ENCODE data around the gene CES3. TPM values are rescaled to one million over a fixed set of nuclear protein-coding genes. Genes with fewer than 3 reads are reported as not detected.

The CES3 gene
- total RNA-seq, 1 experiment from 2014 or later, result not detected

DNA sequence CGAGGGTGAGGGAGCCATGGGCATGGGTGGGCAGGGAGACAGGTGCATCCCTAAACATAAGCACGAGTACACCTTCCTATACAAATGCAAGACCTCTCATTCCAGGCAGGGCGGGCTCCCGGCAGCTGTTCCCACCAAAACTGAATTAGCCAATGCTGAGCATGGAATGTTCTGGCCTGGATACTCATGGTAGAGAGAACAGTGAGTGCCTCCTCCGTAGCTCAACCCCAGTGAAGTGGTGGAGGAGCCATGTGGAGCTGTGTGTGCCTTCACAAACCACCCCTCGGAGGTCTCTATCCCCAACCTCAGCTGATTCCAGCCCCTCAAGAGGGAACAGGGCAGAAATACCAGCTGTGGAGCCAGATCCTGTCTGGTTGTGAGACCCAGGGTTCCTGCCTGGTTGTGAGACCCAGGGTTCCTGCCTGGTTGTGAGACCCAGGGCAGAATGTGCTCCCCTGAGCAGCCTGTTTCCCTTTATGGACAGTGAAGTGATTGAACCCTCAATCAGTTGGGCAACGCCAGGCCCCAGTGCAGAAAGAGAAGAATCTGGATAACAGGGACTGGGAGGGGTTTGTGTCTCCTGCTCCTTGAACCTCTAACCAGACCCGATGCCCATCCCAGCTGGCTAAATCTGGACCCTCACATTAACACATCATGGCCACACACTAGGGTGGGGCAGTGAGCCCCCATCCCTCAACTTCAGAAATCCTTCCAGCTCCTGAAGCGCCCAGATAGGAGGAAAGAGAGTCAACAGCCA lies 40.0 kb upstream of the CES3 start:
- no peak for DNase-seq (ENCODE audit: low read depth in 1 of 2, low spot score in 2 of 2)
- no peak overlapping the region for H3K27ac ChIP-seq
- H3K4me1 ChIP-seq (replicated peaks), result peaks cover 14% of the 10 kb centered on the region
- H3K36me3 ChIP-seq, result no peaks in the 10 kb centered on the region
- H3K27me3 ChIP-seq (replicated peaks), result peaks cover 23% of the 10 kb centered on the region
- H3K9me3 ChIP-seq (replicated peaks), result 0 out of 2 replicates have a peak, but pooled peaks cover 4% of the 10 kb centered on the region
- H3K4me3 ChIP-seq, result no peak overlapping the region

DNA sequence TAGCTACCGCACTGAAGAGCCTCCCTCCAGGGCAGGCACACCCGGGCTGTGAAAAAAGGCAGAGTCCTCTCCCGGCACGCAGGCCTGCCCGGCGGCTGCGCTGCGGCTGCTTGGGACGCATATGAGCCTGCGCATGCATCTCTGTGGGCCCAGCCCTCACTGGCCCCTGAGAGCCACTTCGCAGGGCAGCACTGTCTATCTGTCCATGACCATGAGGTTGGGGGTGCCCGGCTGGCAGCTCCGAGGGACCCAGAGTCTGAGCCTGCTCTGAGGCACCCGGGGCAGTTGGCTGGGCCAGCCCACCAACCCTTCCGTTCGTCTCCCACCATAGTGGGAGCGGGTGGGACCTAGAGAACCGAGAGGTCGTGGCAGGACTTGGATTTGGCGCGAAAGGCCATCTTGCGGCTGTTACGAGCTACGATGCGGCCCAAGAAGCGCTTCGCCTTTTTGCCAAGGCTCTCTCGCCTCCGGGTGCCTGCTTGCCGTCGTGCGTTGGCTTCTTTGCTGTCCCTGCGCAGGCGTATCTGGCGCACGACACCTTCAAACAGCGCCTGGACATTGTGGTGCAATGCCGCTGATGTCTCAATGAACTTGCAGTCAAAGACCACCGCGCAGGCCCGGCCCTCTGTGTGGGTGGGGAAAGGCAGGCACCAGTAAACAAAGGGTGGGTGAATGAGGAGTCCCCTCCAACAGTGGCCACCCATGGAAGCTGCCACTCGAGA lies 39.2 kb upstream of the CES3 start:
- H3K9me3 ChIP-seq (replicated peaks), result 0 out of 2 replicates have a peak, but pooled peaks cover 4% of the 10 kb centered on the region
- H3K4me3 ChIP-seq, result no peak overlapping the region
- H3K4me1 ChIP-seq (replicated peaks), result peaks cover 17% of the 10 kb centered on the region
- no peak overlapping the region for H3K27ac ChIP-seq
- DNase-seq (ENCODE audit: low read depth in 1 of 2, low spot score in 2 of 2), result no peak
- H3K36me3 ChIP-seq, result no peaks in the 10 kb centered on the region
- peaks cover 21% of the 10 kb centered on the region for H3K27me3 ChIP-seq (replicated peaks)

DNA sequence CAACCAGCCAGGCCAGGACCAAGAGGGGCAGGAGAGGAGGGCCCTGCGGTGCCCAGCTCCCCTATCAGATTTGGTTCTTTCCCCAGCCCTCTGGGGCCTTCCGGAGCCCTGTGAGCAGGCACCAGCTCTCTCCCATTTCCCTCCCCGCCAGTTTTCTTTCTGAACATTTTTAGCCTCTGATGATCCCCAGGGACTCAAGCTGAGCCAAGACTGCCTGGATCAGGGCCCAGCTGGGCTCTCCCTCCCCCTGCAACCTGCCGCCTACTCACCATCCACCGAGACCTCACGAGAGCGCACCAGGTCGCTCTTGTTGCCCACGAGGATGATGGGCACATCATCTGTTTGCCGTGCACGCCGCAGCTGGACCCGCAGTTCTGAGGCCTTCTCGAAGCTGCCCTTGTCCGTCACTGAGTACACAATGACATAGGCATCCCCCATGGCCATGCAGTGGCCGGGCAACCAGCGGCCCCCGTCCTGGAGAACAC lies 37.8 kb upstream of the CES3 start:
- no peak overlapping the region for H3K27ac ChIP-seq
- H3K4me3 ChIP-seq, result no peak overlapping the region
- H3K4me1 ChIP-seq (replicated peaks), result peaks cover 25% of the 10 kb centered on the region
- peaks cover 21% of the 10 kb centered on the region for H3K27me3 ChIP-seq (replicated peaks)
- no peak for DNase-seq (ENCODE audit: low read depth in 1 of 2, low spot score in 2 of 2)
- no peaks in the 10 kb centered on the region for H3K36me3 ChIP-seq
- H3K9me3 ChIP-seq (replicated peaks), result 0 out of 2 replicates have a peak, but pooled peaks cover 4% of the 10 kb centered on the region

DNA sequence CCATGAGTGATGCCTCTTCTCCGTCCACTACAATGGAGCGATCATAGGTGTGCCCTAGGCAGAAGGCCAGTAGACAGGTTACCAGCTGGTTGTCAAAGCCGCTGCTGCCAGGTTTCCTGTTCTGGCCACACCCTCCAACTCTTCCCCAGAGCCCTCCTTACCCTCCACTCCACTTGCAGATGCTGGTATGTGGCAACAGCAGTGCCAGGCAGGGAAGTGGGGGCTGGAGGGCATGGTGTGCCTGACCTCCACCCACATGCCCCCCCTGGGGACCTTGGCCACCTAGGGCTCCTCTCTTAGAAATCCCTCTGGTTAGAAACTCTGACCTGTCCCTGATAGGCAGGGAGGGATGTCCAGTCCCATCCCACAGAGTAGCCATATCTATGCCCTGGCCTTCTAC lies 37.2 kb upstream of the CES3 start:
- H3K27me3 ChIP-seq (replicated peaks), result peaks cover 21% of the 10 kb centered on the region
- H3K4me3 ChIP-seq, result no peak overlapping the region
- no peak for DNase-seq (ENCODE audit: low read depth in 1 of 2, low spot score in 2 of 2)
- H3K4me1 ChIP-seq (replicated peaks), result peaks cover 25% of the 10 kb centered on the region
- 0 out of 2 replicates have a peak, but pooled peaks cover 4% of the 10 kb centered on the region for H3K9me3 ChIP-seq (replicated peaks)
- H3K27ac ChIP-seq, result no peak overlapping the region
- no peaks in the 10 kb centered on the region for H3K36me3 ChIP-seq

DNA sequence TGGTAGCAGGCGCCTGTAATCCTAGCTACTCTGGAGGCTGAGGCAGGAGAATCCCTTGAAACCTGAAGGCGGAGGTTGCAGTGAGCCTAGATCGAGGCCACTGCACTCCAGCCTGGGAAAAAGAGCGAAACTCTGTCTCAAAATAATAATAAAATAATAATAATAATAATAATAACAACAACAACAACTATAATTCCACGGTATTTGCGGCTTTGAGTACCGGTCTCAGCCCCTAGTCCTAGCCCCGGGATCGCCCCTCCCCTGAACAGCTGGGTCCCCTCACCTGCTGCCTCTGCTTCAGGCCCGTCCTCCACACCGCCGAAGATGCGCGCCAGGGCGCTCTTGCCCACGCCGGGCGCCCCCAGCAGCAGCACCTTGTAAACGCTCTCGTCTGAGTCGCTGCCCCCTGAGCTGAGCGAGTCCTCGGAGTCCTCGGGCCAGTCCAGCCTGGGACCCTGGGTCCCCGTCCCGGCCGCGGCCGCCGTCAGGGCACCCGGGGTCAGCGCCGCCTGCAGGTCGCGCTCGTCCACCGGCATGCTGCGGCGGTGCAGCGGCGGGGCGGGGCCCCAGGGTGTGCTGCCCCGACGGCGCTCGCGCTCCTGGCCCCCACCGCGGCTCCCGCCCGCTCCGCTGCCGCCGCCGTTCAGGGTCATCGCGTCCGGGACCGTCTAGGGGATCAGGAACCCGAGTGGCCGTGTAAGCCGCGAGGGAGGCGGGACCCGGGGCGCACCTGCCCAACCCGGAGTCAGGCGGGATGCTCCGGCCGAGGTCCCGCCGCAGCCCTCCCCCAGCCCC lies 36.3 kb upstream of the CES3 start:
- Histone ChIP-seq H3K27me3 (replicated peaks) (peaks cover 21% of the 10 kb centered on the region), H3K4me3 (peak overlapping the region; percentile 33), H3K36me3 (no peaks in the 10 kb centered on the region), H3K4me1 (replicated peaks) (peaks cover 25% of the 10 kb centered on the region), H3K27ac (no peak overlapping the region), H3K9me3 (replicated peaks) (0 out of 2 replicates have a peak, but pooled peaks cover 4% of the 10 kb centered on the region)
- DNase-seq (ENCODE audit: low read depth in 1 of 2, low spot score in 2 of 2), result no peak

DNA sequence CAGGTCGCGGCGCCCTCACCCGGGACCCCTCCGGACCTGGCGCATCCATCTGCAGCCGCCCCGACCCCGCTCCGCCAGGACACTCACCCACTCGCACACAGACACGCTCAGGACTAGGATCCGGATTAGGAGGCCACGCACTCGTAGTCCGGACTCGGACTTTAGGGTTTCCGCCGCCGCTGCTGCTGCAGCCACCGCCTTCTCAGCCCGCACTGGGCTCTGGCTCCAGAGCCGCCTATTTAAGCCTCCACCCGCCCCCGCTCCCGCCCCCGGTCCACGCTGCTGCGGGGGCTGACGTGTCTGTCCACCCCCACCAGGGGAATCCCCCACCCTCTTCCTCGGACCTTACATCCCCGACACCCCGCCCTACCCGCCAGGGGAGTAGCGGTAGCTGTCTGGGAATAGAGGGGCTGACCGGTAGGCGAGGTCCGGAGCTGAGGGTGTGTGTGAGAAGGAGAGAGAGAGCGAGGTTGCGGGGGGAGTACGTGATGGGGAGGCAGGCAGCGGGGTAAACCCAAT lies 35.7 kb upstream of the CES3 start, which contains the start of gene RRAD:
RRAD (minus strand) TSS at position 214 of the 519 bp plus-strand sequence. CDS start 356 bp downstream, outside the sequence.
- peaks cover 25% of the 10 kb centered on the region for H3K4me1 ChIP-seq (replicated peaks)
- H3K36me3 ChIP-seq, result no peaks in the 10 kb centered on the region
- H3K27ac ChIP-seq, result no peak within 1 kb of the TSS
- 0 out of 2 replicates have a peak, but pooled peaks cover 4% of the 10 kb centered on the region for H3K9me3 ChIP-seq (replicated peaks)
- no peak for DNase-seq (ENCODE audit: low read depth in 1 of 2, low spot score in 2 of 2)
- peak within 1 kb of the TSS; percentile 33 for H3K4me3 ChIP-seq
- H3K27me3 ChIP-seq (replicated peaks), result peaks cover 21% of the 10 kb centered on the region

DNA sequence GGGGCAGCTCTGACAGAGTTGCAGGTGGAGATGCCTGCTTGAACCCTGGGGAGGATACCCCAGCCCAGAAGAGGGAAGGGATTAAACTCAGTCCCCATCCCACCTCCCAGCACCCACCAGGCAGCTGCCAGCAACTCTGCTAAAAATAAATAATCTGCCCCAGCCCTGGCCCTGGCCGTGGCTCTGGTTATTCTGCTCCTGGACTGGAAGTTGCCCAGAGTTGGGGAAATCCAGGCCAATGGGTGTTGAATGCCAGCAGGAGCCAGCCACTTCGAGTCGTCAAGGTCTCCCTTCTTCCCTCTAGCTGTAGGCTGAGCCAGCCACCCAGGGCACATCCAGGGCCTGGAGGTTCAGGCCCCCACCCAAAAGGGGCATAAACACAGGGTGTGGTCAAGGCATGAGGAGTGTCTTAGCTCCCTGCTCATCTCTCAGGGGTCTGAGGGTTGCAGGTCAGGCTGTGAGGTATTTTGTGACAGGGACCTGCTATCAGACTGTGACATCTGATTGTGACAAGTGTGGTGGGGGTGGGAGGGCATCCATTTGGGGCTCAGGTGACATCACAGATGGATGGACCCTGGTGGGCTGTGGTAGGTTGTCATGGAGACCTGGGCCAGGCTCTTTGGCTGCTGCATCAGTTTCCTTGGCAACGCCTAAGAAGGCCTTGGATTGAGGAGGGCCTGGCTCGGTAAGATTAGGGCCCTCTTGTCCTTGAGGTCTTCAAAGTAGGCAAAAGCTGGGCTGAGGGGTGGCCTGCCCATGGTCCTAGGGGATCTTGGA lies 34.7 kb upstream of the CES3 start:
- H3K27ac ChIP-seq, result no peak overlapping the region
- no peak overlapping the region for H3K4me3 ChIP-seq
- H3K9me3 ChIP-seq (replicated peaks), result 0 out of 2 replicates have a peak, but pooled peaks cover 4% of the 10 kb centered on the region
- peaks cover 2% of the 10 kb centered on the region for H3K36me3 ChIP-seq
- no peak for DNase-seq (ENCODE audit: low read depth in 1 of 2, low spot score in 2 of 2)
- H3K27me3 ChIP-seq (replicated peaks), result peaks cover 21% of the 10 kb centered on the region
- peaks cover 25% of the 10 kb centered on the region for H3K4me1 ChIP-seq (replicated peaks)

DNA sequence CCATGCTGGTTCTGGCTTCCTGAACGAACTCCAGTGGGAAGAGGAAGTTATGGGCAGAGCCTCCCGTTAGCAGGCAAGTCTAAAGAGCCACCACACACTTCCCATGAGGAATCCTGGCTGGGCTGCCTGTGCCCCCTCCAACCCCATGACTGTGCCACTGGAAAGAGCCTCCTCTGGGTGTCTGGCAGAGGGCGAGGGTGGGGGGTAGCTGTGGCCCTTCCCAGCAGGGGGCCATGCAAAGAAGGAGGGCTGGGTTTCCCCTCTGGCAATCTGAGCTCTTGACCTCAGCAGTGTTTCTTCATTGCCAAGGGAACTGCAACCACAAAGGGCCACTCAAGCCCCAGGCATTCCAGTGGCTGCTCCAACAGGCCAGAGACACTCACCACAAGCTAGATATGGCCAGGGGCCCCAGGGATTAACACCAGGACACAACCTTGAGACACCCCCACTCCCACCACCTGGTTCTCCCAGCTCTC lies 34.1 kb upstream of the CES3 start:
- no peak overlapping the region for H3K27ac ChIP-seq
- peaks cover 8% of the 10 kb centered on the region for H3K36me3 ChIP-seq
- peak; percentile 54 to 66 for DNase-seq (ENCODE audit: low read depth in 1 of 2, low spot score in 2 of 2)
- 0 out of 2 replicates have a peak, but pooled peaks cover 4% of the 10 kb centered on the region for H3K9me3 ChIP-seq (replicated peaks)
- H3K4me1 ChIP-seq (replicated peaks), result peaks cover 25% of the 10 kb centered on the region
- no peak overlapping the region for H3K4me3 ChIP-seq
- H3K27me3 ChIP-seq (replicated peaks), result peaks cover 21% of the 10 kb centered on the region

DNA sequence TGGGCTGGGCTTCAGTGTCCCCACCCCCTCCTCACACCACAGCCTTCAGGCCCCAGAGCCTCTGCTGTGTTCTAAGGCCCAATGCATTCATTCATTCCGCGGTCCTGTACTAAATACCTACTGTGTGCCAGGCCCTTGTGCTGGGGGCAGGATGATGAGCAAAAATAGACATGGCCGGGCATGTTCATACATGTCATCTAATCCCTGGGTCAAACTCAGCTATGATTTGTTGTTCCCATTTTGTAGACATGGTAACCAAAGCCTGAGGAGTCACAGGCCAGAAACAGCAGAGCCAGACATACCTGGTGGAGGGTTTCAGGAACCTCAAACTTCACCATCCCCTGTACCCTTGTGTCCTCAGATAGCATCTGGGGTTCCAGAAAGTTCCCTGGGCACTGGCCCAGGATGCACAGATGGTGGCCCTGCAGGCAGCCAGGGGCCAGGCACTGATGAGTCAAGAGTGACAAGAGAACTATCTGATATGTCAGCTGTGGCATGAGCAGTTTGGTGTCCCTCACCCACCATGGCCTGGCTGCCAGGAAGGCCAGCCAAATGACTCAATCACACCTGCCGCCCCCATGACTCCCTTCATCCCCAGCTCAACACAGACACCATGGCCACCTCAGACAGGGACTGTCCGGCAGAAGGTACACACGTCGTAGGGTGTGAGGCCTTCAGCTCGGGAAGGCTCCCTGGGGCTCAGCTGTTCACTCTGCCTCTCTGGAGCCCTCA lies 33.0 kb upstream of the CES3 start:
- Histone ChIP-seq H3K4me3 (no peak overlapping the region), H3K27me3 (replicated peaks) (peaks cover 21% of the 10 kb centered on the region), H3K9me3 (replicated peaks) (0 out of 2 replicates have a peak, but pooled peaks cover 4% of the 10 kb centered on the region), H3K36me3 (peaks cover 14% of the 10 kb centered on the region), H3K27ac (no peak overlapping the region), H3K4me1 (replicated peaks) (peaks cover 28% of the 10 kb centered on the region)
- no peak for DNase-seq (ENCODE audit: low read depth in 1 of 2, low spot score in 2 of 2)

DNA sequence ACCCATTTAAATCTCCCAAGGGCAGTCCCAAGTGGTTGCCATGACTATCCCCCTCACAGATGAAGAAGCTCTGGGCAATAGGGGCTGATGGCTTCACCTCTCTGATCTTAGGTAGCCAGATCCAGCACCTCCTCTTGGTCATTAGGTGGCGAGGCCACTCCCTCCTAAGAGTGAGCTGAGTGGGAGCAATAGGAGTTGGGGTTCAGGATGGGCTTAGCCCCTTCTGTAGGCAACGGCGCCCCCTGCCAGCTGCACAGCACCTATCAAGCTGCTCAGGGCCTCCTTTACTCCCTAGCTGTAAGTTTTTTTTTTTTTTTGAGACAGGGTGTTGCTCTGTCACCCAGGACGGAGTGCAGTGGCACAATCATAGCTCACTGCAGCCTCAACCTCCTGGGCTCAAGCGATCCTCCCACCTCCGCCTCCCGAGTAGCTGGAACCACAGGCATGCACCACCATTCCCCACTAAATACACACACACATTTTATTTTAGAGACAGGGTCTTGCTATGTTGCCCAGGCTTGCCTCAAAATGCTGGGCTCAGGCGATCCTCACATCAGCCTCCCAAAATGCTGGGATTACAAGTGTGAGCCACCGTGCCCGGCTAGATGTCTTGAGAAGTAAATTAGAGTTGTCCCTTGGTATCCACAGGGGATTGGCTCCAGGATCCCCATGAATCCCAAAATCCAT lies 32.2 kb upstream of the CES3 start:
- H3K36me3 ChIP-seq, result peaks cover 20% of the 10 kb centered on the region
- 0 out of 2 replicates have a peak, but pooled peaks cover 4% of the 10 kb centered on the region for H3K9me3 ChIP-seq (replicated peaks)
- no peak overlapping the region for H3K4me3 ChIP-seq
- no peak overlapping the region for H3K27ac ChIP-seq
- H3K27me3 ChIP-seq (replicated peaks), result peaks cover 21% of the 10 kb centered on the region
- H3K4me1 ChIP-seq (replicated peaks), result peaks cover 35% of the 10 kb centered on the region
- DNase-seq (ENCODE audit: low read depth in 1 of 2, low spot score in 2 of 2), result no peak

DNA sequence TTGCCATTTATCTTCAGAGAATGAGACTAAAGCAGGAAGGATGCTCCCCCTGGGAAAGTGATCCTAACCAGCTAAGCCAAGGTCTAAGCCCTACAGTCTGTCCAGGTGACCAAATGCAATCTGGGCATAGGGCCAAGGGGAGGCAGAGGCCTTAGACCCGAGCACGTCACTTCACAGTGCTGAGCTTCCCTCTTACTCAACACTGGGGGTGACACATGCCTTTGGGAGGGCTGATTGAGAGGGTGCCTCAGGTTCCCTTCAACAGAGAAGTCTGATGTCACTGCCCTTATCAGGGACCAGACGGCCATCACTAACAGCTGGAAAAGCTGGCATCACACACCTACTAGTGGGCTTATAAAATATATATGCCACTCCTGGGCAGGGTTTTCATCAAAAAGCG lies 30.9 kb upstream of the CES3 start:
- DNase-seq (ENCODE audit: low read depth in 1 of 2, low spot score in 2 of 2), result no peak
- Histone ChIP-seq H3K9me3 (replicated peaks) (no peaks in the 10 kb centered on the region), H3K36me3 (peaks cover 24% of the 10 kb centered on the region), H3K27ac (no peak overlapping the region), H3K4me1 (replicated peaks) (peaks cover 29% of the 10 kb centered on the region), H3K4me3 (no peak overlapping the region), H3K27me3 (replicated peaks) (peaks cover 9% of the 10 kb centered on the region)
